H9 (cell line): ENCODE results near the gene EGFL6. TPM values are rescaled to one million over a fixed set of nuclear protein-coding genes. Genes with fewer than 3 reads are reported as not detected.

Experiments used
- DNase-seq: peaks from one replicate; pipeline ENCODE4 v3.0.0-alpha.2; 2017
- H2AFZ ChIP-seq: one replicate; pipeline ENCODE4 v1.6.1; 2013; ENCODE audit warnings: mild to moderate bottlenecking, low read length, control low read depth, moderate library complexity
- H2AK5ac ChIP-seq: 2 replicates; pipeline ENCODE4 v1.6.1; 2013; ENCODE audit warnings: low read length, control low read depth, mixed read lengths; ENCODE audit not compliant: insufficient read length
- H2BK120ac ChIP-seq: one replicate; pipeline ENCODE4 v1.6.1; 2013; ENCODE audit warnings: low read depth, mild to moderate bottlenecking, low read length, control low read depth, inconsistent platforms; ENCODE audit not compliant: poor library complexity, severe bottlenecking
- H2BK12ac ChIP-seq: 2 replicates; pipeline ENCODE4 v1.6.1; 2013; ENCODE audit warnings: low read length, control low read depth, mixed read lengths, low read depth; ENCODE audit not compliant: insufficient read length
- H2BK15ac ChIP-seq: 2 replicates; pipeline ENCODE4 v1.6.1; 2013; ENCODE audit warnings: low read depth, low read length, control low read depth
- H2BK20ac ChIP-seq: one replicate; pipeline ENCODE4 v1.6.1; 2013; ENCODE audit warnings: low read depth, mild to moderate bottlenecking, low read length, control low read depth, inconsistent platforms; ENCODE audit not compliant: poor library complexity, severe bottlenecking
- H2BK5ac ChIP-seq: 2 replicates; pipeline ENCODE4 v1.6.1; 2013; ENCODE audit warnings: low read length, control low read depth, mixed read lengths; ENCODE audit not compliant: insufficient read length
- H3K14ac ChIP-seq: 2 replicates; pipeline ENCODE4 v1.6.1; 2013; ENCODE audit warnings: low read length, control low read depth; ENCODE audit not compliant: insufficient read depth
- H3K18ac ChIP-seq: 2 replicates; pipeline ENCODE4 v1.6.1; 2013; ENCODE audit warnings: low read depth, mild to moderate bottlenecking, mixed read lengths, low read length, control low read depth; ENCODE audit not compliant: insufficient read length
- H3K23ac ChIP-seq: 2 replicates; pipeline ENCODE4 v1.6.1; 2013; ENCODE audit warnings: low read length, control low read depth, mixed read lengths, low read depth; ENCODE audit not compliant: insufficient read length
- H3K23me2 ChIP-seq: 2 replicates; pipeline ENCODE4 v1.6.1; 2013; ENCODE audit warnings: low read depth, mild to moderate bottlenecking, mixed read lengths, low read length, control low read depth; ENCODE audit not compliant: insufficient read length, poor library complexity, severe bottlenecking
- H3K27ac ChIP-seq: 2 replicates; pipeline ENCODE4 v1.5.1; 2013; ENCODE audit warnings: low read length, control low read depth, mixed read lengths, low read depth; ENCODE audit not compliant: insufficient read length
- H3K27me3 ChIP-seq: 2 replicates; pipeline ENCODE4 v1.6.1; 2013; ENCODE audit warnings: low read length, control low read depth, inconsistent platforms; ENCODE audit not compliant: insufficient read depth
- H3K4ac ChIP-seq: 2 replicates; pipeline ENCODE4 v1.6.1; 2013; ENCODE audit warnings: low read depth, mild to moderate bottlenecking, control low read depth, inconsistent platforms, low read length, moderate library complexity
- H3K4me1 ChIP-seq: 2 replicates; pipeline ENCODE4 v1.6.1; 2013; ENCODE audit warnings: low read length, control low read depth, inconsistent platforms; ENCODE audit not compliant: insufficient read depth
- H3K4me2 ChIP-seq: 2 replicates; pipeline ENCODE4 v1.6.1; 2013; ENCODE audit warnings: low read length, control low read depth, mixed read lengths; ENCODE audit not compliant: insufficient read length, insufficient read depth
- H3K56ac ChIP-seq: 2 replicates; pipeline ENCODE4 v1.6.1; 2013; ENCODE audit warnings: low read depth, mild to moderate bottlenecking, mixed read lengths, low read length, control low read depth; ENCODE audit not compliant: insufficient read length
- H3K79me1 ChIP-seq: 2 replicates; pipeline ENCODE4 v1.6.1; 2013; ENCODE audit warnings: low read depth, mild to moderate bottlenecking, moderate library complexity, low read length, control low read depth, inconsistent platforms; ENCODE audit not compliant: insufficient read depth, poor library complexity, severe bottlenecking
- H3K79me2 ChIP-seq: 2 replicates; pipeline ENCODE4 v1.6.1; 2013; ENCODE audit warnings: low read length, control low read depth, inconsistent platforms; ENCODE audit not compliant: insufficient read depth
- H3K9ac ChIP-seq: 2 replicates; pipeline ENCODE4 v1.6.1; 2013; ENCODE audit warnings: low read length, control low read depth, mixed read lengths; ENCODE audit not compliant: insufficient read length; ENCODE audit errors: extremely low read depth
- H3K9me3 ChIP-seq: one replicate; pipeline ENCODE4 v1.6.1; 2013; ENCODE audit warnings: low read depth, low read length, inconsistent platforms; ENCODE audit not compliant: control insufficient read depth
- H3T11ph ChIP-seq: one replicate; pipeline ENCODE4 v1.6.1; 2013; ENCODE audit warnings: mild to moderate bottlenecking, low read length, control low read depth, inconsistent platforms
- H4K20me1 ChIP-seq: one replicate; pipeline ENCODE4 v1.6.1; 2013; ENCODE audit not compliant: control insufficient read depth, insufficient read length, insufficient read depth
- H4K5ac ChIP-seq: 2 replicates; pipeline ENCODE4 v1.6.1; 2013; ENCODE audit warnings: low read depth, mild to moderate bottlenecking, mixed read lengths, low read length, control low read depth; ENCODE audit not compliant: insufficient read length
- H4K8ac ChIP-seq: replicated peaks from 2 replicates; pipeline ENCODE4 v1.6.1; 2013; ENCODE audit warnings: low read length, control low read depth, mixed read lengths, low read depth; ENCODE audit not compliant: insufficient read length
- H4K91ac ChIP-seq: 2 replicates; pipeline ENCODE4 v1.6.1; 2013; ENCODE audit warnings: low read depth, mild to moderate bottlenecking, moderate library complexity, mixed read lengths, low read length, control low read depth; ENCODE audit not compliant: insufficient read length
- H3K27ac Mint-ChIP-seq, 3 experiments: 2 replicates in 2 of 3; 3 replicates in 1 of 3; pipeline ENCODE4 v1.8.0; 2020 to 2021; ENCODE audit warnings: mixed read lengths in 3 of 3, mild to moderate bottlenecking in 1 of 3, moderate library complexity in 1 of 3
- H3K27me3 Mint-ChIP-seq: 2 replicates; pipeline ENCODE4 v1.8.0; 2021; ENCODE audit warnings: low read depth, mild to moderate bottlenecking, moderate library complexity, mixed read lengths
- H3K36me3 Mint-ChIP-seq, 3 experiments: 2 replicates in 2 of 3; 3 replicates in 1 of 3; pipeline ENCODE4 v1.8.0; 2020 to 2021; ENCODE audit warnings: low read depth in 3 of 3, mixed read lengths in 3 of 3; ENCODE audit not compliant: insufficient read depth in 1 of 3
- H3K4me1 Mint-ChIP-seq, 2 experiments: 2 replicates each; pipeline ENCODE4 v1.8.0; 2020; ENCODE audit warnings: mixed read lengths in 2 of 2
- H3K4me3 Mint-ChIP-seq, 2 experiments: 2 replicates in 1 of 2; 3 replicates in 1 of 2; pipeline ENCODE4 v1.8.0; 2020 to 2021; ENCODE audit warnings: mild to moderate bottlenecking in 2 of 2, mixed read lengths in 2 of 2, moderate library complexity in 1 of 2
- H3K9me3 Mint-ChIP-seq, 2 experiments: 2 replicates in 1 of 2; 3 replicates in 1 of 2; pipeline ENCODE4 v1.8.0; 2020; ENCODE audit warnings: mild to moderate bottlenecking in 2 of 2, mixed read lengths in 2 of 2, moderate library complexity in 1 of 2
- total RNA-seq: library from RNA; stranded (reverse); gene quantifications from 2 replicates; pipeline ENCODE4 v1.2.1, GENCODE V29; 2021
- TF ChIP-seq, protein P1 (sequence below): fragments of 200-600 bp; sonication (generic); conservative IDR thresholded peaks from 3 replicates; pipeline ENCODE4 v1.8.0; 2021; ENCODE audit warnings: antibody characterized with exemption, mild to moderate bottlenecking

The EGFL6 gene
- total RNA-seq, 1 experiment from 2014 or later = 0.94 TPM

DNA sequence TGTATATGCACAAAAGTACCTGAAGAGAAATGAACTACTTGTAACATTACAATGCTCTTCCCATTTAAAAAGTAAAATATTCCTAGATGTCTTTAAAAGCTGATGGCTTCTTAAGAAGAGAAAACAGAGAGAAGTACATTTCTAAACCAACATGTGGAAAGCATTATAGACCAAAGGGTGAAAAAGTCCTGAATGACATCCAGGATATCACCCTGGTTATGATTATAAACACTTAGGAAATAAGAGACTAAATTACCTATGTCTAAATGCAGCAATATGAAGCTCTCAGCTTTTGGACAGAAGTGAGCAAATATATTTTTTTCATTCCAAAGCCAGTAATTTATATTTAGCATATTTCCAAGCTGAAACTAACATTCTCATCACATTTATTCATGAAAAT, 21.7 kb upstream of the EGFL6 start:
- Histone ChIP-seq H2AFZ (no peak overlapping the region), H4K8ac (no peak overlapping the region), H3K27me3 (no peaks in the 10 kb centered on the region), H3K4me2 (no peak overlapping the region), H3K79me1 (no peaks in the 10 kb centered on the region), H3K56ac (no peak overlapping the region), H3K4ac (no peak overlapping the region), H3K79me2 (no peaks in the 10 kb centered on the region), H3K9ac (no peak overlapping the region), H2BK5ac (no peak overlapping the region), H2BK120ac (no peak overlapping the region), H3K14ac (no peak overlapping the region), H4K20me1 (no peaks in the 10 kb centered on the region), H3K9me3 (no peaks in the 10 kb centered on the region), H4K5ac (no peak overlapping the region), H2AK5ac (no peak overlapping the region), H3T11ph (no peak overlapping the region), H2BK12ac (no peak overlapping the region), H3K23me2 (no peaks in the 10 kb centered on the region), H3K23ac (no peak overlapping the region), H3K27ac (no peak overlapping the region), H4K91ac (no peak overlapping the region), H2BK20ac (no peak overlapping the region), H3K4me1 (no peaks in the 10 kb centered on the region), H2BK15ac (no peak overlapping the region), H3K18ac (no peak overlapping the region)
- no peak overlapping the region for H3K4me3 Mint-ChIP-seq
- no peak for DNase-seq
- H3K9me3 Mint-ChIP-seq = peaks cover 29 to 31% of the 10 kb centered on the region in 2 experiments
- H3K36me3 Mint-ChIP-seq = no peaks in the 10 kb centered on the region; a peak in 1 of 7 replicates
- H3K27ac Mint-ChIP-seq = no peak overlapping the region
- H3K4me1 Mint-ChIP-seq = peaks cover 6 to 12% of the 10 kb centered on the region in 2 experiments
- H3K27me3 Mint-ChIP-seq = peaks cover 2% of the 10 kb centered on the region; the same call in 1 of the 2 replicates
- TF ChIP-seq, protein P1, sequence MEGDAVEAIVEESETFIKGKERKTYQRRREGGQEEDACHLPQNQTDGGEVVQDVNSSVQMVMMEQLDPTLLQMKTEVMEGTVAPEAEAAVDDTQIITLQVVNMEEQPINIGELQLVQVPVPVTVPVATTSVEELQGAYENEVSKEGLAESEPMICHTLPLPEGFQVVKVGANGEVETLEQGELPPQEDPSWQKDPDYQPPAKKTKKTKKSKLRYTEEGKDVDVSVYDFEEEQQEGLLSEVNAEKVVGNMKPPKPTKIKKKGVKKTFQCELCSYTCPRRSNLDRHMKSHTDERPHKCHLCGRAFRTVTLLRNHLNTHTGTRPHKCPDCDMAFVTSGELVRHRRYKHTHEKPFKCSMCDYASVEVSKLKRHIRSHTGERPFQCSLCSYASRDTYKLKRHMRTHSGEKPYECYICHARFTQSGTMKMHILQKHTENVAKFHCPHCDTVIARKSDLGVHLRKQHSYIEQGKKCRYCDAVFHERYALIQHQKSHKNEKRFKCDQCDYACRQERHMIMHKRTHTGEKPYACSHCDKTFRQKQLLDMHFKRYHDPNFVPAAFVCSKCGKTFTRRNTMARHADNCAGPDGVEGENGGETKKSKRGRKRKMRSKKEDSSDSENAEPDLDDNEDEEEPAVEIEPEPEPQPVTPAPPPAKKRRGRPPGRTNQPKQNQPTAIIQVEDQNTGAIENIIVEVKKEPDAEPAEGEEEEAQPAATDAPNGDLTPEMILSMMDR = no peak
